Hematopoietic multipotent progenitor cell treated with erythropoietin and hydrocortisone succinate and interleukin-3 and kit ligand, for 17 days (in vitro differentiated cells): ENCODE data around the gene ZDHHC5.
"Not testable (repeated sequence)": the region's sequence is repeated elsewhere in the genome, so short reads cannot be mapped to it uniquely, and the experiment has no call there.

Experiments used
- DNase-seq: peaks from one replicate; pipeline ENCODE4 v3.0.0-alpha.2; 2015; ENCODE audit warnings: low spot score

ZDHHC5 gene

GRCh38 chr11:57667117-57667735 lies 688 bp upstream of the ZDHHC5 start:
- peak; percentile 99 for DNase-seq

GRCh38 chr11:57668434-57668782 lies 494 bp downstream of the ZDHHC5 start:
- peak; percentile 64 for DNase-seq

GRCh38 chr11:57674251-57674650 lies 6.3 kb downstream of the ZDHHC5 start:
- no peak for DNase-seq

GRCh38 chr11:57675176-57675941 lies 7.4 kb downstream of the ZDHHC5 start:
- no peak for DNase-seq

GRCh38 chr11:57679396-57679795 lies 11.5 kb downstream of the ZDHHC5 start:
- DNase-seq: no peak

GRCh38 chr11:57680552-57680874 lies 12.6 kb downstream of the ZDHHC5 start:
- no peak for DNase-seq

- no peak for DNase-seq
These were observed 13.3 kb downstream of the ZDHHC5 start for GRCh38 chr11:57681168-57681567.

GRCh38 chr11:57690474-57690873 lies 22.6 kb downstream of the ZDHHC5 start:
- DNase-seq: not testable (repeated sequence)

- no peak for DNase-seq
These were observed 31.0 kb downstream of the ZDHHC5 start for GRCh38 chr11:57698843-57699365.

GRCh38 chr11:57699813-57700212 lies 31.9 kb downstream of the ZDHHC5 start:
- no peak for DNase-seq

- no peak for DNase-seq
These were observed 32.5 kb downstream of the ZDHHC5 start for GRCh38 chr11:57700425-57700824.

GRCh38 chr11:57703341-57703740 lies 35.4 kb downstream of the ZDHHC5 start:
- DNase-seq: no peak

- no peak for DNase-seq
These were observed 37.0 kb downstream of the ZDHHC5 start for GRCh38 chr11:57704932-57705331.

GRCh38 chr11:57705432-57705831 lies 37.5 kb downstream of the ZDHHC5 start:
- not testable (repeated sequence) for DNase-seq

- DNase-seq: no peak
These were observed 42.0 kb downstream of the ZDHHC5 start for GRCh38 chr11:57709802-57710367.

GRCh38 chr11:57711414-57712255 lies 43.7 kb downstream of the ZDHHC5 start, which contains the start of gene MED19:
Gene MED19, minus strand, starts transcription at chr11:57712215. Its CDS starts 36 bp downstream, at chr11:57712179.
- DNase-seq: peak; percentile 91

GRCh38 chr11:57712256-57713150 lies 44.6 kb downstream of the ZDHHC5 start, which contains the start of gene TMX2:
Gene TMX2, plus strand, starts transcription at chr11:57712593. Its CDS starts 26 bp downstream, at chr11:57712619.
- DNase-seq: peak; percentile 96

- DNase-seq: no peak
These were observed 45.9 kb downstream of the ZDHHC5 start for GRCh38 chr11:57713835-57714234.

- not testable (repeated sequence) for DNase-seq
These were observed 48.8 kb downstream of the ZDHHC5 start for GRCh38 chr11:57716726-57717125.

GRCh38 chr11:57727185-57727584 lies 59.3 kb downstream of the ZDHHC5 start:
- no peak for DNase-seq

GRCh38 chr11:57728829-57729228 lies 60.9 kb downstream of the ZDHHC5 start:
- DNase-seq: no peak
